SKM-1 treated with dmso at 0.1 percent for 144 hours (cell line): Measurements from ENCODE around the gene CASKIN2.

ENCODE experiments used
- DNase-seq: peaks from one replicate; lab custom pipeline; 2025; ENCODE audit not compliant: unreplicated experiment; lab: John Stamatoyannopoulos, UW

Gene CASKIN2

GRCh38 chr17:75549246-75550138 lies 34.2 kb upstream of the CASKIN2 start:
- no peak for DNase-seq

GRCh38 chr17:75548813-75549212 lies 33.5 kb upstream of the CASKIN2 start:
- DNase-seq, result no peak

GRCh38 chr17:75547091-75547490 lies 31.8 kb upstream of the CASKIN2 start:
- no peak for DNase-seq

DNA sequence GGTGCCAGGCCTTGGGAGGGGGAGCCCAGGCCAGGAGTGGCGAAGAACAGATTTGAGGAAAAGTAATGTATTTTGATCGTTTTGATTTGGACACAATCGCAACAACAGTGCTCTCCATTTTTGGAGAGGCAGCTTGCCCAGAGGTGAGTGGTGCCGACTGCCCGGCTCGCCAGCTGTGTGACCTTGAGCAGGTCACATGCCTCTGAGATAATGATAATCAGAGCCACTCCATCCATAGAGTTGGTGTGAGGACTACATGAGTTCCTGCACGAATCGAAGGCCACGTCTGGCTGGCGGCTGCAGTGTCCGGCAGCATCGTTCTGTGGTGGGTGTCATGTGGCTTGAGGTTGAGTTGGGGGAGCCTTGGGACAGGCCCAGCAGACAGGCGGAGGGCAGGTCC lies 30.8 kb upstream of the CASKIN2 start:
- no peak for DNase-seq

GRCh38 chr17:75544250-75544649 lies 28.9 kb upstream of the CASKIN2 start:
- DNase-seq, result no peak

DNA sequence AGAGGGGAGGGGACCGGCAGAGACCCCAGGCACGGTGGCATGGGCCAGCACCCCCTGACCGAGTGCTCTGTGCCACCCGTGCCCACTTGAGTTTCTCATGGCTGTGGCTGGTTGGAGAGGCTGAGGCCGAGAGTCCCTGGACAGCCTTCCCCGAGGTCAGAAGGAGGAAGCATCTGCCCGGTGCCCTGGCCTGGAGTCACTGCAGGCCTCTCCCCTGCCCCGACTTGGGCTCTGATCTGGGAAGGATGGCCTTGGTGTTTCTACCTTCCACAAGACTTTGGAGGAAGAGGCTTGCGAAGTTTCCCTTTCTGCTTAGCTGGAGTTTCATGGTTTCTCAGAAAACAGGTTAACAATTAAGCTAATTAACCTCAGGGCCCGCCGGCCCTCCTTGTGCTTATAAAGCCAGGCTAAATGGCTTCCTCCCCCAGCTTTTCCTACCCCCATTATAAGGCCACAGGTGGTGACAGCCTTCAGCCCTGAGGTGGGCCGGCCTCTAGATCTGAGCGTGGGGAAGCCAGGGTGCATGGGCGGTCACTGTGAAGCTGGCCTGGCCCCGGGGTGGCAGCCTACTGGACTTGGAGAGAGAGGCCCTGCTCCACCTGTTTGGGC lies 27.5 kb upstream of the CASKIN2 start:
- DNase-seq, result no peak

GRCh38 chr17:75542229-75542628 lies 26.9 kb upstream of the CASKIN2 start:
- no peak for DNase-seq

DNA sequence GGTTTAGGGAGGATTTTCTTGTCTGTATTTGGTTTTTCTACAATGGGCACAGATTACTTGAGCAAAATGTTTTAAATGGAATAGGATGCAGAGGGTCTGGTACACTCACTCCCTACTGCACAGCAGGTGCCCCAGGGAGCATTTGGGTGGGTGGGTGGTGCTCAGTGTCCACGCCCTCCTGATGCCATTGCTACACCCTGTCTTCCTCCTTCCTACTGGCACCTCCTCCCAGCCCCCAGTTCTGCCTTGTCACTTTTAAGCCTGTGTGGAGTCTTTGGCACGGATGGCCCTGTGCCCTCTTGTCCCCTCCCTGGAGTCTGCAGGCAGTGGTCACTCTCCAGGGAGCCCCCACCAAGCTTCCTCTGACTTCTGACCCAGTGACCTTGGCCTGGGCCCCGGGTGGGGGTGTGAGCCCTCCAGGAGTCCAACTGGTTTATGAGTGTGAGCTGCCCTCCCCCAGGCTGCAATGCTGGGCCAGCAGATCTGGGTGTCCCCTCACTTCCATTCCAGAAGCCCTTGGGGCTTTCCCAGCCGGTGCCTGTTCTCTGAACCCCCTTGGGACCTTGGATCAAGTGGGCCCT lies 25.7 kb upstream of the CASKIN2 start:
- no peak for DNase-seq

- no peak for DNase-seq
These were observed 24.8 kb upstream of the CASKIN2 start for GRCh38 chr17:75539967-75540729.

DNA sequence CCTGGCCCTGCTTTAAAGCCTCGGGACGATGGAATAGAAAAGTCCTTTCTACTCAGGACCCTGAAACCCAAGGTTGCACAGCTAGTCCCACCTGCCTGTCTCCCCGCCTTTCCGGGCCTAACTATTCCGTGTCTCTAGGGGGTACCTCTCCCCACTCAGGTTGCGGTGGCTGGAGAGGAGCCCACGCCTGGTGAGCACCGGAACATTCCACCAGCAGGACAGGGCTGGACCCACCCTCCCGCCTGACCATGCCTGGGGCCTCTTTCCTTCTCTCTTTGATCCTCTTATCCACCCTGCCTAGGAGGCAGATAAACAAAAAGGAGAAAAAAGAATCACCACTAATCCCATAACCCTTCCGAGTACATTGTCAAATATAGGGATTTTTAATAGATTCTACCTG lies 21.0 kb upstream of the CASKIN2 start:
- no peak for DNase-seq

- no peak for DNase-seq
These were observed 20.5 kb upstream of the CASKIN2 start for GRCh38 chr17:75535871-75536270.

- DNase-seq, result no peak
These were observed 19.8 kb upstream of the CASKIN2 start for GRCh38 chr17:75535119-75535537.

GRCh38 chr17:75531721-75532072 lies 16.4 kb upstream of the CASKIN2 start:
- DNase-seq, result no peak

DNA sequence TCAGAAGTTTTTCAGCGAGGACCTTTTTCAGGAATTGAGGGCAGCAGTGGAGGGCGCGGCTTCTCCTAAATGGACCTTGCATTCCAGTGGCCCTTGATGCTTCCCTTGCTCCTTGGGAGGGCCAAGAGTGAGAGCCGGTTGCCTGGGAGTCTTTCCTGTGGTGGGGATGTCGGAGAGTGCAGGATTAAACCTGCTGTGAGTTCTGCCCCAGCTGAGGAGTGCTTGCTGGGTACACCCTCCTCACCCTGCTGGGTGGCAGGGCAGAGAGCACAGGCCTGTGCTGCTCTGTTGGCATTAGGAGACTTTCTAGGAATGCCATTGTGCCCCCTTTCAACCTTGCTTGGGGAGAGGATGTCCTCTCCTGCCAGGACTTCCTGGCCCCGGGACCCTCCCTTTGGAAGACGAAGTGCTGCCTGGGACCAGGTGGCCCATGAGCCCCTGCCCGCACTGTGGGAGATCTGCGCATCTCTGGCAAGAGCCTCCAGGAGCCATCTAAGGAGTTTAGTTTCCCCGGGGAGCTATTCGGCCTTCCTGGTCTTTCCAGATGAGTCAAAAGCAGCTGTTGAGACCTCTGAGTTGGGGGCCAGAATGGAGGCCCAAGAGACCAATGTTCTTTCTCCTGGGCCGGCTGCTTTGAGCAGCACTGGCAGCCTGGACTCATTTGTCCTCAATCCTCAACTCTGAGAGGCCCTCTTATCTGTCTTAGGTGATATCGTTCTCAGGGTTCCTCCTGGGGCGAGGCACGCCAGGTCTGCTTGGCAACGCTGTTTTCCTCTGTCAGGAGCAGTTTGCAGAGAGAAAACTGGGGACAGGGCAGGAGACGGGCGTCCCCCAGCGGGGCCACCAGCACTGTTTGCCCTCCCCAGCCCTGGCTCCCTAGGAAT lies 15.7 kb upstream of the CASKIN2 start:
- DNase-seq, result no peak

GRCh38 chr17:75526555-75527270 lies 11.4 kb upstream of the CASKIN2 start:
- DNase-seq, result no peak

- no peak for DNase-seq
These were observed 10.6 kb upstream of the CASKIN2 start for GRCh38 chr17:75525806-75526554.

DNA sequence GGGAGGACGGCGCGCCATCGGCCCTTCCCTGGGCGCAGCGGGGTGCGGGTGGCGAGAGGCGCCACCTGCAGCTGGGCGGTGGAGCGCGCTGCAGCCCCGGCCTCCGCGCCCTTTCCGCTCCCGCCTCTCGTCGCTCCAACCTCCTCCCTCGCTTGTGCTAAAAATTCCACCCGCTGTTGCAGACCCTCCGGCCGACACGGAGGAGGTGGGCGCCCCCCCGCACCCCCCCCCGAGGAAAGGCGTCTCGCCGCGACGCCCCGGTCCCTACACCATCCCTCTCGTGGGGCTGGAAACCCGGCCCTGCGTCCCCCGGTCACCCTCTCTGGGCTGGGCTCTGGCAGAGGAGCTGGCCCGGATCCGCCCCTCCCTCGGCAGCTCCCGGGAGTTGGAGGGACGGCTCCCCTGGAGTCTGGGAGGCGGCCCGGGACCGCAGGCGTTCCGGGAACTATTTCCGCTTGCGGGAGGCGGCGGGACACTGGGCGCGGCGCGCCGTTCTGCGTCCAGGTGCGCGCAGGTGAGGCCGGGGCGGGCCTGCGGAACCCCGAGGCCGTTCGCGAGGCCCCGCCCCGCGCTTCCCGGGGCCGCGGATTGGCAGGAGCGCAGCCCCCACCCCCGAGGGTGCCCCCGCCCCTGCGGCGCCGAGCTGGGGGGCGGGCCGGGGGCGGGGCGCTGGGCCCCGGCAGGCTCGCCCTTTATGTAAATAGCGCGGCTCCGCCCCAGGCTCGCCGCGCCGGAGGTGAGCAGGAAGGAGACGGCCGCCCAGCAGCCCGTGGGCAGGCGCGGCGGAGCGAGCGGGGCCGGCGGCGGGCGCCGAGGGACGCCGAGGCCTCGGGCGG lies 9.9 kb upstream of the CASKIN2 start, which contains the start of gene LLGL2:
LLGL2 (plus strand) TSS at position 728 of the 836 bp plus-strand sequence. CDS start 17,730 bp downstream, outside the sequence.
- DNase-seq, result no peak
